IMR-90 (cell line): ENCODE results near the gene ZNF581. TPM values are rescaled to one million over a fixed set of nuclear protein-coding genes. Genes with fewer than 3 reads are reported as not detected.

Experiments used
- ATAC-seq: fragments of 200-7000 bp; cut with Tn5 transposase; 2 replicates; pipeline ENCODE4 v1.9.1; 2020; ENCODE audit warnings: low read depth, mild to moderate bottlenecking, moderate library complexity
- BruUV-seq: library from RNA; stranded (reverse); fragments of 400-500 nt; replicated peaks from 2 replicates; lab custom pipeline; 2021; lab: Mats Ljungman, UMichigan
- CTCF ChIA-PET: fragments of 300-600 bp; formaldehyde crosslinking; extraction: SDS; loops from one replicate; lab custom pipeline; 2021; ENCODE audit warnings: antibody characterized with exemption; lab: Yijun Ruan, JAX
- POLR2A ChIA-PET: fragments of 300-600 bp; sonication (Branson Sonifier 250); formaldehyde crosslinking; loops from one replicate; lab custom pipeline; 2022; ENCODE audit warnings: antibody characterized with exemption; ENCODE audit not compliant: unreplicated experiment; lab: Charles Lee
- DNase-seq: peaks from one replicate; pipeline ENCODE4 v3.0.0; 2013
- H2AFZ ChIP-seq: replicated peaks from 2 replicates; pipeline ENCODE3; 2013; ENCODE audit warnings: low read length, mild to moderate bottlenecking; ENCODE audit not compliant: poor library complexity
- H2AK5ac ChIP-seq: 2 replicates; pipeline ENCODE4 v1.6.1; 2013; ENCODE audit warnings: low read depth, low read length, inconsistent platforms
- H2AK9ac ChIP-seq: replicated peaks from 2 replicates; pipeline ENCODE3; 2013; ENCODE audit warnings: mild to moderate bottlenecking, low read depth, low read length, moderate library complexity; ENCODE audit not compliant: poor library complexity
- H2BK120ac ChIP-seq: 2 replicates; pipeline ENCODE4 v1.6.1; 2013; ENCODE audit warnings: low read depth, low read length, inconsistent platforms
- H2BK15ac ChIP-seq: 3 replicates; pipeline ENCODE4 v1.6.1; 2013; ENCODE audit warnings: low read depth, low read length, inconsistent platforms
- H2BK20ac ChIP-seq: 2 replicates; pipeline ENCODE4 v1.6.1; 2013; ENCODE audit warnings: low read depth, mild to moderate bottlenecking, inconsistent platforms, low read length, moderate library complexity
- H2BK5ac ChIP-seq: 2 replicates; pipeline ENCODE4 v1.6.1; 2013; ENCODE audit warnings: mild to moderate bottlenecking, low read depth, low read length, inconsistent platforms; ENCODE audit not compliant: poor library complexity, severe bottlenecking
- H3K14ac ChIP-seq: replicated peaks from 2 replicates; pipeline ENCODE4 v1.6.1; 2013; ENCODE audit warnings: low read depth, low read length, inconsistent platforms
- H3K18ac ChIP-seq: 2 replicates; pipeline ENCODE4 v1.6.1; 2013; ENCODE audit warnings: low read depth, low read length, control low read depth
- H3K23ac ChIP-seq: 2 replicates; pipeline ENCODE4 v1.6.1; 2013; ENCODE audit warnings: low read depth, low read length, inconsistent platforms
- H3K27ac ChIP-seq: 2 replicates; pipeline ENCODE4 v1.5.1; 2013; ENCODE audit warnings: mild to moderate bottlenecking, control low read depth, low read length; ENCODE audit not compliant: insufficient read depth
- H3K27me3 ChIP-seq: 2 replicates; pipeline ENCODE4 v1.6.1; 2013; ENCODE audit warnings: low read length; ENCODE audit not compliant: control insufficient read depth, insufficient read depth
- H3K36me3 ChIP-seq: 2 replicates; pipeline ENCODE4 v1.6.1; 2013; ENCODE audit warnings: low read length, mixed read lengths; ENCODE audit not compliant: control insufficient read depth, insufficient read depth
- H3K4ac ChIP-seq: 2 replicates; pipeline ENCODE4 v1.6.1; 2013; ENCODE audit warnings: low read depth, low read length, inconsistent platforms
- H3K4me1 ChIP-seq: 2 replicates; pipeline ENCODE4 v1.6.1; 2013; ENCODE audit warnings: low read length, mixed read lengths; ENCODE audit not compliant: control insufficient read depth, insufficient read depth
- H3K4me2 ChIP-seq: 2 replicates; pipeline ENCODE4 v1.6.1; 2013; ENCODE audit warnings: low read depth, mild to moderate bottlenecking, control low read depth, low read length, moderate library complexity
- H3K4me3 ChIP-seq: 2 replicates; pipeline ENCODE4 v1.5.1; 2013; ENCODE audit warnings: low read depth, mild to moderate bottlenecking, control low read depth, low read length, moderate library complexity; ENCODE audit not compliant: insufficient read depth
- H3K56ac ChIP-seq: 2 replicates; pipeline ENCODE4 v1.6.1; 2013; ENCODE audit warnings: low read length, inconsistent platforms; ENCODE audit not compliant: insufficient read depth; ENCODE audit errors: extremely low read depth
- H3K79me1 ChIP-seq, 2 experiments: 2 replicates each; pipeline ENCODE4 v1.6.1; 2013; ENCODE audit warnings: low read length in 2 of 2, inconsistent platforms in 1 of 2, low read depth in 1 of 2
- H3K9ac ChIP-seq: 2 replicates; pipeline ENCODE4 v1.6.1; 2013; ENCODE audit warnings: low read depth, low read length, control low read depth
- H3K9me1 ChIP-seq: 2 replicates; pipeline ENCODE4 v1.6.1; 2013; ENCODE audit warnings: low read length, inconsistent platforms; ENCODE audit not compliant: insufficient read depth
- H3K9me3 ChIP-seq: 2 replicates; pipeline ENCODE4 v1.6.1; 2013; ENCODE audit warnings: low read length; ENCODE audit not compliant: control insufficient read depth, insufficient read depth
- H4K20me1 ChIP-seq: 2 replicates; pipeline ENCODE4 v1.6.1; 2013; ENCODE audit warnings: low read length, inconsistent platforms; ENCODE audit not compliant: insufficient read depth
- H4K5ac ChIP-seq: 2 replicates; pipeline ENCODE4 v1.6.1; 2013; ENCODE audit warnings: mild to moderate bottlenecking, low read depth, low read length, control low read depth
- H4K8ac ChIP-seq, 2 experiments: 2 replicates each; pipeline ENCODE4 v1.6.1; 2013; ENCODE audit warnings: low read depth in 2 of 2, low read length in 2 of 2, control low read depth in 1 of 2, inconsistent platforms in 1 of 2
- H4K91ac ChIP-seq: 2 replicates; pipeline ENCODE4 v1.6.1; 2013; ENCODE audit warnings: low read depth, low read length, inconsistent platforms; ENCODE audit not compliant: insufficient read depth
- BHLHE40 ChIP-seq: fragments of 150-350 bp; IDR thresholded peaks from 2 replicates; pipeline ENCODE4 v1.6.1; 2016; ENCODE audit warnings: mild to moderate bottlenecking, low read depth, low read length
- CEBPB ChIP-seq: IDR thresholded peaks from 2 replicates; pipeline ENCODE4 v1.6.1; 2012; ENCODE audit warnings: low read depth, low read length, improper control_type of control experiment
- CHD1 ChIP-seq: IDR thresholded peaks from 2 replicates; pipeline ENCODE4 v1.6.1; 2012; ENCODE audit warnings: low read depth, low read length, improper control_type of control experiment
- ELK1 ChIP-seq: fragments of 150-350 bp; IDR thresholded peaks from 2 replicates; pipeline ENCODE4 v1.6.1; 2016; ENCODE audit warnings: low read depth, mild to moderate bottlenecking, low read length, moderate library complexity, borderline replicate concordance
- FOS ChIP-seq: fragments of 150-350 bp; IDR thresholded peaks from 2 replicates; pipeline ENCODE4 v1.6.1; 2016; ENCODE audit warnings: low read depth, low read length
- MAFK ChIP-seq: IDR thresholded peaks from 2 replicates; pipeline ENCODE4 v1.6.1; 2012; ENCODE audit warnings: low read depth, low read length, improper control_type of control experiment
- MAZ ChIP-seq: IDR thresholded peaks from 2 replicates; pipeline ENCODE4 v1.6.1; 2012; ENCODE audit warnings: low read depth, mild to moderate bottlenecking, low read length, improper control_type of control experiment, moderate library complexity, borderline replicate concordance
- MXI1 ChIP-seq: IDR thresholded peaks from 2 replicates; pipeline ENCODE4 v1.6.1; 2012; ENCODE audit warnings: low read depth, mild to moderate bottlenecking, low read length, moderate library complexity, borderline replicate concordance
- NFE2L2 ChIP-seq: fragments of 150-350 bp; IDR thresholded peaks from 2 replicates; pipeline ENCODE4 v1.6.1; 2016; ENCODE audit warnings: low read depth, mild to moderate bottlenecking, low read length
- POLR2A ChIP-seq: IDR thresholded peaks from 2 replicates; pipeline ENCODE4 v1.6.1; 2012; ENCODE audit warnings: mild to moderate bottlenecking, low read depth, low read length
- RAD21 ChIP-seq: IDR thresholded peaks from 2 replicates; pipeline ENCODE4 v1.6.1; 2012; ENCODE audit warnings: low read length, improper control_type of control experiment
- RCOR1 ChIP-seq: IDR thresholded peaks from 2 replicates; pipeline ENCODE4 v1.6.1; 2012; ENCODE audit warnings: mild to moderate bottlenecking, low read length, improper control_type of control experiment; ENCODE audit not compliant: insufficient replicate concordance
- RFX5 ChIP-seq: IDR thresholded peaks from 2 replicates; pipeline ENCODE4 v1.8.0; 2012; ENCODE audit warnings: low read depth, mild to moderate bottlenecking, low read length, moderate library complexity
- SMC3 ChIP-seq: fragments of 150-350 bp; IDR thresholded peaks from 2 replicates; pipeline ENCODE4 v1.6.1; 2016; ENCODE audit warnings: low read depth, mild to moderate bottlenecking, antibody characterized with exemption, low read length, moderate library complexity
- WGBS, 2 experiments: methylation state at CpG; one replicate each; pipeline versions ENCODE4 v1.1.5 to v1.1.7; 2013; ENCODE audit warnings: missing lambda C conversion rate in 2 of 2; ENCODE audit not compliant: insufficient read length in 1 of 2; ENCODE audit errors: extremely low coverage in 2 of 2; 5-methylcytosine and 5-hydroxymethylcytosine counted together
- dilution Hi-C: fragments of 300-500 bp; cut with HindIII; formaldehyde crosslinking; loops from one replicate; pipeline ENCODE4 v1.14.3; 2018; ENCODE audit warnings: low sequenced_read_pairs; ENCODE audit not compliant: unreplicated experiment
- in situ Hi-C: fragments of 300-500 bp; cut with MboI; formaldehyde crosslinking; loops from 3 replicates; pipeline ENCODE4 v1.14.3; 2019; ENCODE audit warnings: low sequenced_read_pairs, inconsistent platforms, mixed read lengths
- intact Hi-C: fragments of 100-400 bp; cut with micrococcal nuclease; formaldehyde crosslinking; loops from 2 replicates; pipeline ENCODE4 v1.10.0; 2022
- polyA plus RNA-seq, 3 experiments: library from polyadenylated mRNA; depleted of rRNA; stranded (reverse); fragments of >200 nt; gene quantifications; 2 replicates each; pipeline ENCODE4 v1.2.3, GENCODE V29; 2012; ENCODE audit warnings: low replicate concordance in 1 of 3
- total RNA-seq: library from RNA; depleted of rRNA; stranded (reverse); fragments of >200 nt; gene quantifications from 2 replicates; pipeline ENCODE4 v1.2.3, GENCODE V29; 2012
- TF ChIP-seq, protein P1 (sequence below): fragments of 150-350 bp; IDR thresholded peaks from 2 replicates; pipeline ENCODE4 v1.6.1; 2017; ENCODE audit warnings: mild to moderate bottlenecking, antibody characterized with exemption, low read length, low read depth
- TF ChIP-seq, protein P2 (sequence below): conservative IDR thresholded peaks from 2 replicates; pipeline ENCODE4 v1.5.1; 2012; ENCODE audit warnings: mild to moderate bottlenecking, low read depth, low read length, improper control_type of control experiment

ZNF581 gene
- total and polyA plus RNA-seq, 2 of the 4 experiments (the other 2 are of a cell fraction), result 9.7 to 21.9 TPM

DNA sequence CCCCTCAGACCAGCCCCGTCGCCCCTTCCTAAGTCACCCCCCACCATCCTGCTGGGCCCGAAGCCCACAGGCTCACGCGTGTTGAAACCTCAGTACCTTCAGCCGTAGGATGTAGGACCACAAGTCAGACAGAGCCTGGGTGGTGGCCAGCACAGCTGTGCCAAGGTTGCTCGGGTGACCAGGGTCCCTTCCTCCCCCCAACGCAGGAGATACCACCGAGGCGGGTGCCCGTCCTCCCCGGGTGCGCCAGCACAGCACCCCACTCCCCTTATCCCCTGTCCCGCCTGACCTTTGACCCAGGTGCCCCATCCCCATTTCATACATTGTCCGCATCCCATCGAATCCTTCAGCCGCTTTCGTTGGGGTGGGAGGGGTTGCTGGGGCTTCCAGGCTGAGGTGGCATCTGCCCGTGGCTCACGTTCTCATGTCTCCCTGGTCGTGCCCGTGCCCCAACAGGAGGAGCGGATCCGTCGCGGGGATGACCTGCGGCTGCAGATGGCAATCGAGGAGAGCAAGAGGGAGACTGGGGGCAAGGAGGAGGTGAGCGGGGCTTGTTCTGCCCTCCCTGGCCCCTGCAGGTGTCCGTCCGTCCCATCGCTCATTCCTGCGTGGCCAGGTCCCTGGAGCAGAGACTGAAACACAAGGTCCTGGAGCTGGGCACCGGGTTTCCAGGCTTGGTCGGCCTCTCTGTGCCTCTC, 46.1 kb downstream of the ZNF581 start:
- Histone ChIP-seq H3K4me3 (no peak overlapping the region), H2BK15ac (no peak overlapping the region), H3K36me3 (peaks cover 71% of the 10 kb centered on the region), H4K5ac (no peak overlapping the region), H4K20me1 (peaks cover 38% of the 10 kb centered on the region), H2AK9ac (no peak overlapping the region), H3K9ac (no peak overlapping the region), H3K9me3 (no peaks in the 10 kb centered on the region), H3K27me3 (no peaks in the 10 kb centered on the region), H2BK20ac (no peak overlapping the region), H2AFZ (no peak overlapping the region), H3K14ac (no peak overlapping the region), H3K4ac (no peak overlapping the region), H3K4me1 (no peaks in the 10 kb centered on the region), H2BK5ac (no peak overlapping the region), H3K18ac (no peak overlapping the region), H4K8ac (no peak overlapping the region), H3K4me2 (no peak overlapping the region), H3K9me1 (peaks cover 4% of the 10 kb centered on the region; the same call in 1 of the 2 replicates), H3K23ac (no peak overlapping the region), H3K27ac (no peak overlapping the region), H3K56ac (no peak overlapping the region), H3K79me1 (peaks cover 9 to 29% of the 10 kb centered on the region in 2 experiments; a peak in 2 of 4 replicates), H2BK120ac (no peak overlapping the region), H4K91ac (no peak overlapping the region), H2AK5ac (no peak overlapping the region)
- BruUV-seq, result no TSS peak
- ChIA-PET CTCF (no interaction called here), POLR2A (no interaction called here)
- TF ChIP-seq, protein P1, sequence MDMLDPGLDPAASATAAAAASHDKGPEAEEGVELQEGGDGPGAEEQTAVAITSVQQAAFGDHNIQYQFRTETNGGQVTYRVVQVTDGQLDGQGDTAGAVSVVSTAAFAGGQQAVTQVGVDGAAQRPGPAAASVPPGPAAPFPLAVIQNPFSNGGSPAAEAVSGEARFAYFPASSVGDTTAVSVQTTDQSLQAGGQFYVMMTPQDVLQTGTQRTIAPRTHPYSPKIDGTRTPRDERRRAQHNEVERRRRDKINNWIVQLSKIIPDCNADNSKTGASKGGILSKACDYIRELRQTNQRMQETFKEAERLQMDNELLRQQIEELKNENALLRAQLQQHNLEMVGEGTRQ, result no peak
- TF ChIP-seq BHLHE40, result no peak
- TF ChIP-seq, protein P2, sequence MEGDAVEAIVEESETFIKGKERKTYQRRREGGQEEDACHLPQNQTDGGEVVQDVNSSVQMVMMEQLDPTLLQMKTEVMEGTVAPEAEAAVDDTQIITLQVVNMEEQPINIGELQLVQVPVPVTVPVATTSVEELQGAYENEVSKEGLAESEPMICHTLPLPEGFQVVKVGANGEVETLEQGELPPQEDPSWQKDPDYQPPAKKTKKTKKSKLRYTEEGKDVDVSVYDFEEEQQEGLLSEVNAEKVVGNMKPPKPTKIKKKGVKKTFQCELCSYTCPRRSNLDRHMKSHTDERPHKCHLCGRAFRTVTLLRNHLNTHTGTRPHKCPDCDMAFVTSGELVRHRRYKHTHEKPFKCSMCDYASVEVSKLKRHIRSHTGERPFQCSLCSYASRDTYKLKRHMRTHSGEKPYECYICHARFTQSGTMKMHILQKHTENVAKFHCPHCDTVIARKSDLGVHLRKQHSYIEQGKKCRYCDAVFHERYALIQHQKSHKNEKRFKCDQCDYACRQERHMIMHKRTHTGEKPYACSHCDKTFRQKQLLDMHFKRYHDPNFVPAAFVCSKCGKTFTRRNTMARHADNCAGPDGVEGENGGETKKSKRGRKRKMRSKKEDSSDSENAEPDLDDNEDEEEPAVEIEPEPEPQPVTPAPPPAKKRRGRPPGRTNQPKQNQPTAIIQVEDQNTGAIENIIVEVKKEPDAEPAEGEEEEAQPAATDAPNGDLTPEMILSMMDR, result no peak
- TF ChIP-seq NFE2L2, result no peak
- no peak for TF ChIP-seq RFX5
- no peak for TF ChIP-seq CHD1
- no peak for TF ChIP-seq FOS
- no peak for TF ChIP-seq ELK1
- TF ChIP-seq SMC3, result no peak
- no peak for TF ChIP-seq RAD21
- TF ChIP-seq MXI1, result no peak
- TF ChIP-seq MAFK, result no peak
- no peak for TF ChIP-seq CEBPB
- no peak for TF ChIP-seq MAZ
- TF ChIP-seq POLR2A, result no peak
- TF ChIP-seq RCOR1, result no peak
- WGBS, 2 experiments, result 100% methylated on average over 11 of the region's 35 CpGs; no CpG with 5 or more reads in 1 of the 2 experiments
- DNase-seq, result no peak
- no peak for ATAC-seq
- in situ Hi-C loops (loop anchor here (25.0 kb wide), 1 partner anchor 448 kb away; the partner anchor contains the start of gene ZNF444), dilution Hi-C loops (no loop called here), intact Hi-C loops (no loop called here)
